ENCODE measurements around the gene PIP5K1B. TPM values are rescaled to one million over a fixed set of nuclear protein-coding genes. Genes with fewer than 3 reads are reported as not detected.

Gene PIP5K1B
- total RNA-seq, 1 donor from 2014 or later = 71.9 TPM

GRCh38 chr9:69040646-69041045, 335.6 kb downstream of the PIP5K1B start:
- peaks cover 48% of the 10 kb centered on the region for H3K4me1 ChIP-seq
- TF ChIP-seq CTCF (IDR thresholded peaks at IDR 0.05; ENCODE audit: borderline replicate concordance) = no peak
- no peaks in the 10 kb centered on the region for H3K27me3 ChIP-seq (ENCODE audit: low read depth)
- H3K4me3 ChIP-seq = no peak overlapping the region
- no peaks in the 10 kb centered on the region for H3K36me3 ChIP-seq
- H3K27ac ChIP-seq (replicated peaks) = peak overlapping the region; percentile 2
- DNase-seq = no peak
- intact Hi-C loops (cut with micrococcal nuclease) = no loop called here
- H3K9me3 ChIP-seq (replicated peaks) = no peaks in the 10 kb centered on the region

- Histone ChIP-seq H3K27me3 (ENCODE audit: low read depth) (no peaks in the 10 kb centered on the region), H3K4me3 (no peak overlapping the region), H3K4me1 (peaks cover 49% of the 10 kb centered on the region), H3K36me3 (peaks cover 23% of the 10 kb centered on the region), H3K9me3 (replicated peaks) (no peaks in the 10 kb centered on the region), H3K27ac (replicated peaks) (peak overlapping the region; percentile 64)
- no peak for TF ChIP-seq CTCF (IDR thresholded peaks at IDR 0.05; ENCODE audit: borderline replicate concordance)
- DNase-seq = no peak
- intact Hi-C loops (cut with micrococcal nuclease) = no loop called here
Observed at GRCh38 chr9:69044240-69045219, 339.5 kb downstream of the PIP5K1B start.

- no peak for TF ChIP-seq CTCF (IDR thresholded peaks at IDR 0.05; ENCODE audit: borderline replicate concordance)
- Histone ChIP-seq H3K4me3 (no peak overlapping the region), H3K27me3 (ENCODE audit: low read depth) (no peaks in the 10 kb centered on the region), H3K9me3 (replicated peaks) (no peaks in the 10 kb centered on the region), H3K36me3 (peaks cover 32% of the 10 kb centered on the region), H3K27ac (replicated peaks) (peak overlapping the region; percentile 61), H3K4me1 (peaks cover 49% of the 10 kb centered on the region)
- no peak for DNase-seq
- intact Hi-C loops (cut with micrococcal nuclease) = no loop called here
Observed at GRCh38 chr9:69045821-69046220, 340.8 kb downstream of the PIP5K1B start.

GRCh38 chr9:69046723-69047122, 341.7 kb downstream of the PIP5K1B start:
- Histone ChIP-seq H3K4me1 (peaks cover 42% of the 10 kb centered on the region), H3K4me3 (no peak overlapping the region), H3K36me3 (peaks cover 33% of the 10 kb centered on the region), H3K27me3 (ENCODE audit: low read depth) (no peaks in the 10 kb centered on the region), H3K27ac (replicated peaks) (peak overlapping the region; percentile 61), H3K9me3 (replicated peaks) (no peaks in the 10 kb centered on the region)
- intact Hi-C loops (cut with micrococcal nuclease) = no loop called here
- TF ChIP-seq CTCF (IDR thresholded peaks at IDR 0.05; ENCODE audit: borderline replicate concordance) = no peak
- DNase-seq = no peak

GRCh38 chr9:69047371-69047770, 342.3 kb downstream of the PIP5K1B start:
- no peak for DNase-seq
- no peak overlapping the region for H3K4me3 ChIP-seq
- H3K9me3 ChIP-seq (replicated peaks) = no peaks in the 10 kb centered on the region
- H3K36me3 ChIP-seq = peaks cover 33% of the 10 kb centered on the region
- no peak for TF ChIP-seq CTCF (IDR thresholded peaks at IDR 0.05; ENCODE audit: borderline replicate concordance)
- peaks cover 42% of the 10 kb centered on the region for H3K4me1 ChIP-seq
- no peaks in the 10 kb centered on the region for H3K27me3 ChIP-seq (ENCODE audit: low read depth)
- peak overlapping the region; percentile 61 for H3K27ac ChIP-seq (replicated peaks)
- intact Hi-C loops (cut with micrococcal nuclease) = no loop called here

Measured in left ventricle myocardium inferior (tissue), 1 donor.